Measurements from ENCODE around the gene SLC66A2. TPM values are rescaled to one million over a fixed set of nuclear protein-coding genes. Genes with fewer than 3 reads are reported as not detected.

SLC66A2 gene
- total RNA-seq, 1 experiment from 2014 or later, result 52.8 TPM

- Histone ChIP-seq H3K79me2 (ENCODE audit: low read length) (peaks cover 49% of the 10 kb centered on the region), H3K9me3 (ENCODE audit: low read length) (no peaks in the 10 kb centered on the region), H3K36me3 (ENCODE audit: low read depth, low read length) (peaks cover 40% of the 10 kb centered on the region), H4K20me1 (ENCODE audit: low read length) (peaks cover 14% of the 10 kb centered on the region), H3K9me2 (replicated peaks; ENCODE audit: low read length) (no peaks in the 10 kb centered on the region), H3K4me3 (ENCODE audit: low read length) (no peak overlapping the region), H3K27ac (ENCODE audit: low read length) (no peak overlapping the region), H3K4me2 (ENCODE audit: low read length) (no peak overlapping the region), H3K27me3 (ENCODE audit: low read length) (no peaks in the 10 kb centered on the region), H3K4me1 (ENCODE audit: insufficient read depth, low read length) (no peaks in the 10 kb centered on the region), H3F3A (ENCODE audit: low read length, unreplicated experiment) (no peaks in the 10 kb centered on the region), H3K9ac (ENCODE audit: low read length) (no peak overlapping the region), H2AFZ (ENCODE audit: low read length) (no peak overlapping the region)
- intact Hi-C loops (cut with micrococcal nuclease), result no loop called here
- no TSS peak for BruUV-seq (replicated peaks)
- ChIA-PET POLR2A (ENCODE audit: unreplicated experiment) (no interaction called here), CTCF (no interaction called here)
- TF ChIP-seq EZH2phosphoT487 (IDR thresholded peaks at IDR 0.05; ENCODE audit: borderline replicate concordance, low read length) (no peak), CTCF (conservative IDR thresholded peaks at IDR 0.05; ENCODE audit: low read depth, low read length) (no peak), EZH2 (IDR thresholded peaks at IDR 0.05; ENCODE audit: low read length, unreplicated experiment) (no peak)
- ATAC-seq (no peak), DNase-seq (no peak)
These were observed 22.1 kb upstream of the SLC66A2 start for GRCh38 chr18:79973517-79973916.

GRCh38 chr18:79972720-79973119 is 21.3 kb upstream of the SLC66A2 start:
- no peak overlapping the region for H3K27ac ChIP-seq (ENCODE audit: low read length)
- no peaks in the 10 kb centered on the region for H3F3A ChIP-seq (ENCODE audit: low read length, unreplicated experiment)
- no peaks in the 10 kb centered on the region for H3K27me3 ChIP-seq (ENCODE audit: low read length)
- intact Hi-C loops (cut with micrococcal nuclease), result no loop called here
- H3K9me3 ChIP-seq (ENCODE audit: low read length), result no peaks in the 10 kb centered on the region
- H3K4me1 ChIP-seq (ENCODE audit: insufficient read depth, low read length), result no peaks in the 10 kb centered on the region
- H3K4me2 ChIP-seq (ENCODE audit: low read length), result no peak overlapping the region
- H3K4me3 ChIP-seq (ENCODE audit: low read length), result no peak overlapping the region
- H3K9ac ChIP-seq (ENCODE audit: low read length), result no peak overlapping the region
- no peak overlapping the region for H2AFZ ChIP-seq (ENCODE audit: low read length)
- ChIA-PET CTCF (no interaction called here), POLR2A (ENCODE audit: unreplicated experiment) (no interaction called here)
- no peaks in the 10 kb centered on the region for H3K9me2 ChIP-seq (replicated peaks; ENCODE audit: low read length)
- H4K20me1 ChIP-seq (ENCODE audit: low read length), result peaks cover 6% of the 10 kb centered on the region
- TF ChIP-seq CTCF (conservative IDR thresholded peaks at IDR 0.05; ENCODE audit: low read depth, low read length), result no peak
- no peak for TF ChIP-seq EZH2 (IDR thresholded peaks at IDR 0.05; ENCODE audit: low read length, unreplicated experiment)
- no peak for TF ChIP-seq EZH2phosphoT487 (IDR thresholded peaks at IDR 0.05; ENCODE audit: borderline replicate concordance, low read length)
- peaks cover 41% of the 10 kb centered on the region for H3K79me2 ChIP-seq (ENCODE audit: low read length)
- peaks cover 44% of the 10 kb centered on the region for H3K36me3 ChIP-seq (ENCODE audit: low read depth, low read length)
- DNase-seq (no peak), ATAC-seq (no peak)
- no TSS peak for BruUV-seq (replicated peaks)

- DNase-seq (no peak), ATAC-seq (no peak)
- POLR2A ChIA-PET (ENCODE audit: unreplicated experiment), result no interaction called here
- H3K4me3 ChIP-seq (ENCODE audit: low read length), result no peak overlapping the region
- intact Hi-C loops (cut with micrococcal nuclease), result no loop called here
- no peak overlapping the region for H2AFZ ChIP-seq (ENCODE audit: low read length)
- no peak overlapping the region for H3K27ac ChIP-seq (ENCODE audit: low read length)
- no peaks in the 10 kb centered on the region for H4K20me1 ChIP-seq (ENCODE audit: low read length)
- H3K4me2 ChIP-seq (ENCODE audit: low read length), result no peak overlapping the region
- H3F3A ChIP-seq (ENCODE audit: low read length, unreplicated experiment), result no peaks in the 10 kb centered on the region
- no TSS peak for BruUV-seq (replicated peaks)
- TF ChIP-seq CTCF (conservative IDR thresholded peaks at IDR 0.05; ENCODE audit: low read depth, low read length) (no peak), EZH2phosphoT487 (IDR thresholded peaks at IDR 0.05; ENCODE audit: borderline replicate concordance, low read length) (no peak), EZH2 (IDR thresholded peaks at IDR 0.05; ENCODE audit: low read length, unreplicated experiment) (no peak)
- CTCF ChIA-PET, result no interaction called here
- no peaks in the 10 kb centered on the region for H3K27me3 ChIP-seq (ENCODE audit: low read length)
- no peaks in the 10 kb centered on the region for H3K9me3 ChIP-seq (ENCODE audit: low read length)
- no peaks in the 10 kb centered on the region for H3K4me1 ChIP-seq (ENCODE audit: insufficient read depth, low read length)
- no peaks in the 10 kb centered on the region for H3K9me2 ChIP-seq (replicated peaks; ENCODE audit: low read length)
- peaks cover 39% of the 10 kb centered on the region for H3K79me2 ChIP-seq (ENCODE audit: low read length)
- no peak overlapping the region for H3K9ac ChIP-seq (ENCODE audit: low read length)
- H3K36me3 ChIP-seq (ENCODE audit: low read depth, low read length), result peaks cover 43% of the 10 kb centered on the region
These were observed 20.5 kb upstream of the SLC66A2 start for GRCh38 chr18:79971986-79972385.
